Stimulated activated CD8-positive, alpha-beta memory T cell treated with anti-CD3 and anti-CD28 coated beads, Interleukin-15, amount 100 ng/mL, for 48 hours (primary cell): ENCODE measurements around the gene MMP17.
A peak's percentile ranks its signal among the peaks of the same experiment; 100 is the strongest.
"Not testable (repeated sequence)": the region's sequence is repeated elsewhere in the genome, so short reads cannot be mapped to it uniquely, and the experiment has no call there.

Experiments used
- DNase-seq, 2 donors: peaks; one replicate each; pipeline ENCODE4 v3.0.0-alpha.2; 2020; ENCODE audit warnings: low read depth in 2 of 2

The MMP17 gene

DNA sequence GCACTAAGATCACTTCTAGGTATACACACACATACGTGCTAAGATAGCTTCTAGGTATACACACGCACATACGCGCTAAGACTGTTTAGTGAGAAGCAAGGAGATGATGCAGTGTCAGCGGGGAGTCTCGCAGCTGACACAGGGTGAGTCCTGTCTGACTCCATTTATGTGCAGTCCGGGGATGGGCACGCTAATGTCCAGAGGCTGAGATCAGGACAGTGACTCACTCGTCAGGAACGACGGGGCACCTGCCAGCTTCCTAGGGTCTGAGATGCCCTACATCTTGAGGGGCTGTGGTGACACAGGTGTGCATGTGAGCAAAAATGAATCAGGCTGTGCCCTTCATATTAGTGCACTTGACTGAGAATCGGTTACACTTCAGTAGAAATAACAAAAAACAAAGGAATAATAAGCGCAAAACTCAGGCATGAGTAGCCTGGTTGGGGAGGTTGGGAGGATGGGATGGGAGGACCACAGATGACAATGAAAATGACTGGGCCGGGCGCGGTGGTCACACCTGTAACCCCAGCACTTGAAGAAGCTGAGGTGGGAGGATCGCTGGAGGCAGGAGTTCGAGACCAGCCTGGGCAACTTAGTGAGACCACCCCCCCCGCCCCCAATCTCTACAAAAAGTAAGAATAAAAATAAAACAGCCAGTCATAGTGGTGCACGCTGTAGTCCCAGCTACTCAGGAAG, 37.1 kb downstream of the MMP17 start:
- no peak for DNase-seq

DNA sequence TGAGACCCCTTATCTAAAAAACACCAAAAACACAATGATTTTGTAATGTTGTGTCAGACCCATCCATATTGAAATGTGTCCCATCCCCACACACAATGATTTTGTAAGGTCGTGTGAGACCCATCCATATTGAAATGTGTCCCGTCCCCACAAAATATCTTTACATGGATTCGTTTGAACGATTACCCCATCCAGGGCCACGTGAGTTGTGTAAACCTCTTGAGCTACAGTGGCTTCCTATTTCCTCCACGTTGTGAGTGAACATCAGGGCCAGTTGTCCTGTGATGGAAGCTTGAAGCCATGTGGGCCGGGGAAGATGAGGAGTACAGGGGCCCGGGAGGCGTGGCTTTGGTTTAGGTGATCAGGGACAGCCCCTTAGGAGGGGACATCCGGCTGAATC, 39.3 kb downstream of the MMP17 start:
- no peak for DNase-seq

GRCh38 chr12:131867891-131868675, 39.9 kb downstream of the MMP17 start:
- DNase-seq = no peak

DNA sequence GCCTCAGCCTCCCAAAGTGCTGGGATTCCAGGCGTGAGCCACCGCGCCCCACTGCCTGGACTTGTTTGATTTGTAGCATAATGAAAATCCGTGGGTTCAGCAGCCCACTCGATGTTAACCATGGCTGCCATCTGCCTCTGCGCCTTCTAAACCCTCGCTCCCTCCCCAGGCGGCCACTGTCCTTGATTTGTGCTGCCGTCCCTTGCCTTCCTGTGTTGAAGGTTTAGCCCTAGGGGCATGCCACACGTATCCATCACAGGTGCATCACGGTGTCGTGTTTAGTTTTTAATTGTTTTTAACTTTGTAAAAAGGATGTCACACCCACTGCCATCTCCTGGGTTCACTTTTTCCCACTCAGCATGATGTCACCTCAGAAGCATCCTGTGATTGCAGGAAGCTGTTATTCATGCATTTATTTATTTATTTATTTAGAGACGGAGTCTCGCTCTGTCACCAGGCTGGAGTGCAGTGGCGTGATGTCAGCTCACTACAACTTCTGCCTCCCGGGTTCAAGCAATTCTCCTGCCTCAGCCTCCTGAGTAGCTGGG, 41.8 kb downstream of the MMP17 start:
- no peak for DNase-seq

DNA sequence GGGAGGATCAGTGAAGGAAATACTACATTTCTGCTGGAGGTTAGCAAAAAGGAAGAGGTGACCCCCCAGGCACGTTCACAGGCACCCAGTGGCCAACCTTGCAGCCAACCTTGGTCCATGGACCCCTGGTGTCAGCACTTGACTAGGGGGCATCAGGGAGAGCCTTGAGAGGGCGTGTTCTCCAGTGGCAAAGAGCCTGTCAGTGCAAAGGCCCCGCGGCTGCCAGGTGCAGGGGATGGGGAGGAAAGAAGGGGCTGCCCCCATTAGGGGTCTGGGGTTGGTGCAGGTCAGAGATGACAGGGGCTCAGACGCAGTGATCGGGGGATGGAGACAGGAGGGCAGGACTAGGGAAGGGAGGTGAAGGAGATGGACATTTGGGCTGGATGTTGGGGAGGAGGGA, 43.5 kb downstream of the MMP17 start:
- DNase-seq = no peak

- no peak for DNase-seq
Measured at GRCh38 chr12:131872154-131873051, 44.2 kb downstream of the MMP17 start.

GRCh38 chr12:131873293-131873692, 45.1 kb downstream of the MMP17 start:
- no peak for DNase-seq

GRCh38 chr12:131874972-131875371, 46.8 kb downstream of the MMP17 start:
- not testable (repeated sequence) for DNase-seq

- DNase-seq = not testable (repeated sequence)
Measured at GRCh38 chr12:131877216-131877615, 49.0 kb downstream of the MMP17 start.

DNA sequence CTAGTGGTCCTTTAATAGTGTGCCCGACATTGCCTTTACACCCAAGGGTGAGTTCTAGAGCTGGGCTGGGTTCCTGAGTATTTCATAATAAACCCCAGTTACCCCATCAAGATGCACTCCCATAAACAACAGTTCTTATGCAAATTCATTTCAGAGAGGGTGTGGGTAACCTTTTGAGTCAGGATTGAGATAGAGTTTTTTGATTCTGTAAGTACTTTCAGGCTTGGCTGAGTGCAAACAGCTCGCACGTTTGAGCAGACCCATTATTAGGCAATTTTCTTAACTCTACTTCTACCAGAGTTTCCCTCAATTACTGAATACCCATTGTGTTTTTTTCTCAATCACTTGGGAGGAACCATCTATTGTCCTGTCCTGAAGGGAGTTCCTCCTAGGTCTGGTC, 50.2 kb downstream of the MMP17 start:
- DNase-seq = not testable (repeated sequence)

GRCh38 chr12:131882804-131883520, 54.8 kb downstream of the MMP17 start:
- no peak for DNase-seq

- DNase-seq = no peak
Measured at GRCh38 chr12:131883521-131883900, 55.3 kb downstream of the MMP17 start.

DNA sequence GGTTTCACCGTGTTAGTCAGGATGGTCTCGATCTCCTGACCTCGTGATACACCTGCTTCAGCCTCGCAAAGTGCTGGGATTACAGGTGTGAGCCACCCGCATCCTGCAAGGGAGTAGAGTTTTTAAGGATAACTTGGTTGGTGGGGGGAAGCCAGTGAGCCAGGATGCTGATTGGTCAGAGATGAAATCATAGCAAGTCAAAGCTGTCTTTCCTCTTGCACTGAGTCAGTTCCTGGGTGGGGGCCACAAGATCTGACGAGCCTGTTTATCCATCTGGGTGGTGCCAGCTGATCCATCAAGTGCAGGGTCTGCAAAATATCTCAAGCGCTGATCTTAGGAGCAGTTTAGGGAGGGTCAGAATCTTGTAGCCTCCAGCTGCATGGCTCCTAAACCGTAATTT, 56.9 kb downstream of the MMP17 start:
- not testable (repeated sequence) for DNase-seq

- no peak for DNase-seq
Measured at GRCh38 chr12:131885543-131886057, 57.4 kb downstream of the MMP17 start.

DNA sequence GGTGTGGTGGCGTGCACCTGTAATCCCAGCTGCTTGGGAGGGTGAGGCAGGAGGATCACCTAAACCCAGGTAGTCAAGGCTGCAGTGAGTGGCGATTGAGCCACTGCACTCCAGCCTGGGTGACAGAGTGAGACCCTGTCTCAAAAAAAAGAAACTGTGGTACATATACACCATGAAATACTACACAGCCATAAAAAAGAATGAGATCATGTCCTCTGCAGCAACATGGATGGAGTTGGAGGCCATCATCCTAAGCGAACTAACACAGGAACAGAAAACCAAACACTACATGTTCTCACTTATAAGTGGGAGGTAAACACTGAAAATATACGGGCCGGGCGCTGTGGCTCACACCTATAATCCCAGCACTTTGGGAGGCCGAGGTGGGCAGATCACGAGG, 63.5 kb downstream of the MMP17 start:
- DNase-seq = not testable (repeated sequence)

GRCh38 chr12:131892711-131893604, 64.8 kb downstream of the MMP17 start:
- DNase-seq = no peak

GRCh38 chr12:131893605-131894312, 65.6 kb downstream of the MMP17 start:
- no peak for DNase-seq

DNA sequence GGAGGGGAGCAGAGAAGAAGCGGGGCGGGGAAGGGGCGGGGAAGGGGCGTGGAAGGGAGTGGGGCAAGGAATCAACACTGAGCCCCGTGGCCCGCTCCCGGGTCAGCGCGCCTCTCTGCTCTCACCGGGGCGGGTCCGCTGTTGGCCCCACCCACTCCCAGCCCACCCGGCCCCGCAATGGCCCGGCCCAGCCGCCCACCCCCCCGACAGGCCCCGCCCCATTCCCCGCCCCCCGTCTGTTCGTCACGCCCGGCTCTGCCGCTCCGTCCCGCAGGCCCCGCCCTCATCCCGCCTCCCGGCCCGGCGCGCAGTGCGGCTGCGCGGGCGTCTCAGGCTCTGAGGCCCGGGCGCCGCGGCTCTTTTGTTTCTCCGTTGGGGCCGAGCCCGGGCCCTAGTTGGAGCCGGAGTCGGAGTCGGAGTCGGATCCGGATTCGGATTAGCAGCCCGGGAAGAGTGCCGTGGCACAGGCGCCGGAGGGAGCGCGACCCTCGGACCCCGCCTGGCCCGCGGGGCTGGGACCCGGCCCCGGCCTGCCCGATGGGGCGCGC, 66.2 kb downstream of the MMP17 start, which contains the start of gene ULK1:
Gene ULK1 (plus strand): TSS at position 310 of the 548 bp plus-strand sequence. CDS start 380 bp downstream, outside the sequence.
- peak; percentile 89 to 90 for DNase-seq
